Transverse colon (tissue), 3 donors: Measurements from ENCODE around the gene LGALS4.

Experiments used
- CTCF ChIP-seq, 5 experiments: fragments of 200-600 bp in 3 of 5; fragments of 450-650 bp in 2 of 5; sonication (generic) in 3 of 5; IDR thresholded peaks; 1 replicate in 2 of 5; 2 replicates in 3 of 5; pipeline ENCODE4 v1.5.1; 2016 to 2017; ENCODE audit warnings: antibody characterized with exemption in 5 of 5, inconsistent platforms in 3 of 5, mild to moderate bottlenecking in 2 of 5, moderate library complexity in 1 of 5
- POLR2A ChIP-seq: fragments of 450-650 bp; IDR thresholded peaks from one replicate; pipeline ENCODE4 v1.6.1; 2016; ENCODE audit warnings: antibody characterized with exemption, mild to moderate bottlenecking, moderate library complexity

GRCh38 chr19:38850976-38851621 lies 38.4 kb upstream of the LGALS4 start:
- TF ChIP-seq POLR2A (no peak), CTCF (IDR thresholded peaks at IDR 0.05) (no peak)
